Hepatocyte (in vitro differentiated cells): Measurements from ENCODE around the gene SCRN2.

Experiments
- EZH2 ChIP-seq: fragments of 200-600 bp; sonication (generic); IDR thresholded peaks from 2 replicates; pipeline ENCODE4 v1.6.1; 2016; ENCODE audit warnings: antibody characterized with exemption, mild to moderate bottlenecking, borderline replicate concordance
- EZH2phosphoT487 ChIP-seq: fragments of 200-600 bp; sonication (generic); IDR thresholded peaks from one replicate; pipeline ENCODE4 v1.6.1; 2018; ENCODE audit warnings: antibody characterized with exemption, mild to moderate bottlenecking, low read depth, moderate library complexity; ENCODE audit not compliant: unreplicated experiment, severe bottlenecking
- TF ChIP-seq, protein P1 (sequence below): fragments of 200-600 bp; sonication (generic); IDR thresholded peaks from 2 replicates; pipeline ENCODE4 v1.5.1; 2016; ENCODE audit warnings: antibody characterized with exemption, mild to moderate bottlenecking; ENCODE audit not compliant: poor library complexity

DNA sequence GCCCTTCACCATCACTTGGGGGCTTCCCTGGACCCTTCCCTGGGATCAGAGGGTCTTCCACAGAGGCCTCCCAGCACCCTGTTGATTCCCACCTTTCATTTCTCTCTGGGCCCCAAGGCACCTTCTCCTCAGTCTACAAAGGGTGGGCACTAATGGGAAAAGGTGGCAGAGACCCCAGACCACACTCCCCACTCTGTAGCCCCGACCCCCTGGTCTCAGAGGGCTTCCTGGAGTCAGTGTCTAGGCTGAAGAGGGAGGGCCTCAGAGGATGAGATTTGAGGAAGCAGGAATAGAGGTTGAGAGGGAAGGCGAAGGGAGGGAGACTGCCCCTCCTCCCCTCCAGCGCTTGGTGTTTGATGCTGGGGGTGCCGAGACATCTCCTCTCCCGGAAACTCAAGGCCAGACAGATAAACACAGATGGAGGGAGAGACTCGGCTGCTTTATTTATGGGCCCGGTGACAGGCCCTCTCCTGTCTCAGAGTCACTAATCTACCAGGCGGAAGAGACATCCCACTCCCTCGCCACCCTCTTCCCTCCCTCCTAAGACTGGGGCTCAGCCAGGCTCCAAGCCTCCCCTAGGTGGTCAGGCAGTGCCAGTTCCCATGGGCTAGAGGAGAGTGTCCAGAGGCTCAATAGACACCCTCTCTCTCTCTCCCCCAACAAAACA, 36.4 kb upstream of the SCRN2 start:
- TF ChIP-seq, protein P1, sequence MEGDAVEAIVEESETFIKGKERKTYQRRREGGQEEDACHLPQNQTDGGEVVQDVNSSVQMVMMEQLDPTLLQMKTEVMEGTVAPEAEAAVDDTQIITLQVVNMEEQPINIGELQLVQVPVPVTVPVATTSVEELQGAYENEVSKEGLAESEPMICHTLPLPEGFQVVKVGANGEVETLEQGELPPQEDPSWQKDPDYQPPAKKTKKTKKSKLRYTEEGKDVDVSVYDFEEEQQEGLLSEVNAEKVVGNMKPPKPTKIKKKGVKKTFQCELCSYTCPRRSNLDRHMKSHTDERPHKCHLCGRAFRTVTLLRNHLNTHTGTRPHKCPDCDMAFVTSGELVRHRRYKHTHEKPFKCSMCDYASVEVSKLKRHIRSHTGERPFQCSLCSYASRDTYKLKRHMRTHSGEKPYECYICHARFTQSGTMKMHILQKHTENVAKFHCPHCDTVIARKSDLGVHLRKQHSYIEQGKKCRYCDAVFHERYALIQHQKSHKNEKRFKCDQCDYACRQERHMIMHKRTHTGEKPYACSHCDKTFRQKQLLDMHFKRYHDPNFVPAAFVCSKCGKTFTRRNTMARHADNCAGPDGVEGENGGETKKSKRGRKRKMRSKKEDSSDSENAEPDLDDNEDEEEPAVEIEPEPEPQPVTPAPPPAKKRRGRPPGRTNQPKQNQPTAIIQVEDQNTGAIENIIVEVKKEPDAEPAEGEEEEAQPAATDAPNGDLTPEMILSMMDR, result no peak
- TF ChIP-seq EZH2 (no peak), EZH2phosphoT487 (no peak)
